ACHN (cell line): ENCODE measurements around the gene AIG1.
"Not testable (repeated sequence)": the region's sequence is repeated elsewhere in the genome, so short reads cannot be mapped to it uniquely, and the experiment has no call there.

ENCODE experiments used
- DNase-seq: peaks from one replicate; pipeline ENCODE4 v3.0.0-alpha.2; 2015
- in situ Hi-C: cut with HindIII; loops from 2 replicates; pipeline ENCODE4 v1.10.0; 2017; ENCODE audit warnings: low sequenced_read_pairs, low pct_ligation_motif_present, low pct_unique_long_range_greater_than_20kb

The AIG1 gene

DNA sequence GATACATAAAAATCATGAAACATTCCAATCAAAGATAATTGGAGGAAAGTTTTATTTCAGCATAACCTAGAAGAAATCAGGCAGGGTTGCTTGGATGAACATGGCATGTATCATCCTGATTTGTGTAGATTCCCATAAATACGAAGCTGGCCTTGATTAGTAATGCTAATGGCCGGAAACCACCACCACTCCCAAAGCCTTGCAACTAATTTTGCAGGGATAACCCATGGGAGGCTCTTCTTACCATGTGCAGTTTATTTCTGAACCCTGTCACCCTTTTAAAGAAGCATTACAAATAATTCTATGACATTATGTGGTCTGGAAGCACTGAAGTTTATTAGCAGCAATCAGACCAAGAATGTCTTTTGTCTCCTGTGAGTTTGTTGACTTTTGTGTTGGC lies 80.8 kb downstream of the AIG1 start:
- DNase-seq: no peak
- in situ Hi-C loops: no loop called here

DNA sequence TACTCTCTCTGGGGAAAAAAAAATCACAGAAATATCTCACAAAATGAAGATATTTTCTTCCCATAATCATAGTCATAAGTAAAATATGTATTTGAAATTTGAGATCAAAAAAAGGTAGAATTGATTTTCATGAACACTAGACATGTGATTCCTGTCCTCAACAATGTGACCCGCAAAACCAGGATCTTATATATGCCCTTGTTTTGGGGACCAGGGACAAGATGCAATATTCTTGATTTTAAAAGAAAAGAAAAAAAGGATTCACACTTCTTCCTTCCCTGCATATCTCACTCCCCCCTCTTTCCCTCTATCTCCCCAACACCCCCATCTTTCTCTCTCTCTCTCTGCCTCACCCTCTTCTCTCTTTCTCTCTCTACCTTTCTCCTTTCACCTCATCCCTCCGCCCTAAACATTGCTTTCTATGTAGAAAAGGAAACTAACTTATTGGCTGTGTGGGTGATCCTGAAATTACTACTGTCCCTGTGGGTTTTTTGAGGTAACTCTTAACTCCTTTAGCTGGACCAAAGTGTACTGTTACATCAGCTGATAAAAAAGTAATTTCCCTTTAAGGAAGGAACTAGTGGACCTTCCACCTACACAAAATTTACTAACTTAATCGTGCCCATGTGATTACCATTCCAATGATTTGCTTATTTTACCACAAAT lies 85.6 kb downstream of the AIG1 start:
- no peak for DNase-seq
- in situ Hi-C loops: no loop called here

DNA sequence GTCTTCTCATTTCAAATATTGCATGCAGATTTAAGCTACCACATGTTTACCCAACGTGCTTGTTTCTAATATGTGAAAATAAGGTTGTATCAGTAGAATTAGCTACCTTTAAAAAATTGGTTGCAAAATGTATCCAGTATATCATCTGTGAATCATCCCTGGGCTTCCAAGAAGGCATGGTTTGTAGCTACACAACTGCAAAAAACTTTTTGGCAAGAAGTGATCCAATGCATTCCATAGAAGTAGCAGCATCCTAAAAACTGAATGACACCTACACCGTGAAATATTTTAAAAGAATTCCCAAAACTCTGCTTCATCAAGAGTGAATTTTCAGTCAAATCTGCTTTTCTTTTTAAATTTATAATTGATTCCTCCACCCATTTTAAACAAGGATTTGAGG lies 89.1 kb downstream of the AIG1 start:
- DNase-seq: no peak
- in situ Hi-C loops: no loop called here

DNA sequence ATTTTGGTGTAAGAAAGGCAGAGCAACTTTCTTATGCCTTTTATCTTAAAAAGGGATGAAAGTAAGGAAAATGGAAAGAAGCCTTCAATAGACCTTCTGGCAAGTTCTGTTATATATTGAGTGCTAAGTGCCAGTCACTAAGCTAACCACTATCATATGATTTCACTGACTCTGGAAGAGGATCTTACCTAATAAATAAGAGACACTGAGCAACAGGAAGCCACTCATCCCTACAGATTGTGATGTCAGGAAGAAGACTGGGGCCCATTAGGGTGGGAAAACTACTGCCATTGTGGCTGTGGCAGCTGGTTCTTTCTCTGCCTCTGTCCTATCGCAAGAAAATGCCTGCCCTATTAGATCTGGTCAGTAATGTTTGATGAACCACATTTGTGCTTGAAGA lies 89.6 kb downstream of the AIG1 start:
- no peak for DNase-seq
- in situ Hi-C loops: no loop called here

DNA sequence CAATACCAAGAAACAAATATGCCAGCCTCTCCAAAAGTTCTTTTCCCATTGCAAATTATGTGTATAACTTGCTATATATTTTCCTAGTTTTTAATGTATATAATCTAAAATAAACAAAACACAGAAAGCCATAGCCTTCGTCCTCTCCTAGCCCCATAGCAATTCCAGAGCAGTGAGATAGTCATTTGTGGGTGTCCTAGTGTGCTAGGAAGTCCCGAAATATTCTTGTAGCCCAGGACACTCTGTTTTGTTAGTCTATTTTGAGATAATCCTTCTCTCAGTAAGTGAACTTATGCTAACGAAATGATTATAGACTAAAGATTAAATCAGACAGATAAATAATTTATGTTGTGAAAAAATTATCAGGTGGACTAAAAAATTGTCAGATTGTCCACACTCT lies 90.7 kb downstream of the AIG1 start:
- in situ Hi-C loops: no loop called here
- DNase-seq: no peak

DNA sequence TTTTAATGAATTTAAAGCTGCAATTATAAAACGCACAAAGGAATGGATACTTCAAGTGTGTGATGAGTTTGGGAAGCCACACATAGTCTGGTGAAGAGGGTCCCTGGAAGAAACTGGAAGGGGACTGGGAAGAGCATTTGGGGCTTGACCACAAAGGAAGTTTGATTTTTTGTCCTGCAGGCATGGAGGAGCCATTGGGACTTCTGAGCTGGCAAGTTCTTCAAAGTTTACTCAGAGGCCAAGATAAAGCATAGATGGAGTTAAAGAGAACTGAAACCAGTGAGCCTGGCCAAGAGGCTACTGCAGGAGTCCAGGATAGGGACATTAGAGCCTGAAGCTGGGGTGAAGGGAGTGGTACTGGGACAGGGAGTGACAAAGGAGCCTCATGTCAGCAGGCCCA lies 95.0 kb downstream of the AIG1 start:
- no peak for DNase-seq
- in situ Hi-C loops: no loop called here

DNA sequence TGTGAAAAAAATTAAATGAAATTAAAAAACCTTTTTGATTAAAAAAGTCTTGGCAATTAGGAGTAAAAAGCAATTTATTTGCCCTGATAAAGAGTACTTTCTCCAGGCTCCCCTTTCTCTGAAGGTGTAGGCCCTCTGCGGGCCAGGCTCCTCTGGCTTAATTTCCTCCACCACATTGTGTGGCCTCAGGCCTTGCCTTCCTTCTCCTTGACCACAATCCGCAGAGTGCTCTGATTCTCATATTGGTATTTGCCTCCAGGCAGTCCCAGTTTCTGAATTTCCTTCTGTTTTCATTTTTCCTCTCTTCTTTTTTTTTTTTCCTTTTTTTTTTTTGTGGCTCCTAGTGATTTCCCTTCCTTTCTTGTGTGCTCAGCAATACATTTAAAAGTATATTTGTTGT lies 96.4 kb downstream of the AIG1 start:
- in situ Hi-C loops: no loop called here

DNA sequence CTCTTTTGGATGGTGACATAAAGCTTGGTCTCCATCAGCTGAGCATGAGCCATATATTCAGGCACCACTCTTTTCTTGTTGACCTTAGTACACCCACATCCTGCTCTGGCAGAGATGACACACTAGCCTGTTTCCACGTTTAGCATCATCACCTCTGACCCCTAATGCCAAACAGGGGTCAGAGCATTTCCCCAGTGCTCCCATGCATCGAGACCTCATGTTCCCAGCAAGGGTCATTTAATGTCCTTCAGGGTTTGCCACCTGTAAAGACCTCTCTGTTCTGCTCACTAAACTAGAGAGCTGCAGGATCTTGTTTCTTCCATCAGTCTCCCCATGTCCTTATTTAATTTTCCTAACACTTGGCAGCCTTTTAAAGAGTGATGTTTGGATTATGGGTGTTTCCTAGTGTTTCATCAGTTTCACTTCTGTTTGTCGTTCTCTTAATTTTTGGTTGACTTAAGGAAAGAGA lies 97.5 kb downstream of the AIG1 start:
- in situ Hi-C loops: no loop called here
- DNase-seq: no peak

More for the DNA sequence above, 96.4 kb downstream of the AIG1 start:
- DNase-seq: no peak

DNA sequence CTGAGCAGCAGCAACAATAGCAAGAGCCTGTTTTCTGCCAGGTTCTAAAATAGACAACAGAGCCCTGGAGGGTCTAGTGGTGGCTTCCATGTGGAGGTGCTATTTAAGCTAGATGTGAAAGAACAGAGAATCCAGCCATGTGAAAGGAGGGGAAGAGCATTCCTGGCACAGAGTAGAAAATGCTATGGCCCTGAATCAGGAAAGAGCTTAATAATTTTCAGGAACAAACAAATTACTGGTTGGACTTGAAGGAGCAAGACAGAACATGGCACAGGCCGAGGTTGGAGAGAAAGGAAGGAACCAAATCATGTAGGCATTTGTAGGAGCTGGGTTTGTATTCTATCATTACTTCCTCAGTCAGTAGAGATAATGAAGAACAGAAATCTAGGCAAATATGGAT lies 98.3 kb downstream of the AIG1 start:
- DNase-seq: no peak
- in situ Hi-C loops: no loop called here

DNA sequence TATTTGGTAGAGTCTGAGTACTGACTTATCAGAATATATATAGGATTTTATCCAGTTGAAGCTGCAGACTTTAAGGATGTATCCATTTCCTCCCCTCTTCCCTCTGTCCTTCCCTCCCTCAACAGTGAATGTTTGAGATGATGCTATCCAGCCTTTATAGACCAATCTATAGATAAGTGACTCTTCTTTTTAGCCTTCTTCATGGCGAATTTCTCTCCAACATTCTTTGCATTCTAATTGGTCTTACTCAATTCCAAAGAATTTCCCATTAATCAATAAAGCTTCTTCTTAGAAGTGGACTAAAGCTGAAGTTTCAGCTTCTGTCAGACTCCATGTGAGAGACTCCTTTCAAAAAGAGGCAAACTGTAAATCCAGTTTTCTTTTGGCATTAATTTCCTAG lies 99.3 kb downstream of the AIG1 start:
- in situ Hi-C loops: no loop called here
- peak; percentile 32 for DNase-seq

DNA sequence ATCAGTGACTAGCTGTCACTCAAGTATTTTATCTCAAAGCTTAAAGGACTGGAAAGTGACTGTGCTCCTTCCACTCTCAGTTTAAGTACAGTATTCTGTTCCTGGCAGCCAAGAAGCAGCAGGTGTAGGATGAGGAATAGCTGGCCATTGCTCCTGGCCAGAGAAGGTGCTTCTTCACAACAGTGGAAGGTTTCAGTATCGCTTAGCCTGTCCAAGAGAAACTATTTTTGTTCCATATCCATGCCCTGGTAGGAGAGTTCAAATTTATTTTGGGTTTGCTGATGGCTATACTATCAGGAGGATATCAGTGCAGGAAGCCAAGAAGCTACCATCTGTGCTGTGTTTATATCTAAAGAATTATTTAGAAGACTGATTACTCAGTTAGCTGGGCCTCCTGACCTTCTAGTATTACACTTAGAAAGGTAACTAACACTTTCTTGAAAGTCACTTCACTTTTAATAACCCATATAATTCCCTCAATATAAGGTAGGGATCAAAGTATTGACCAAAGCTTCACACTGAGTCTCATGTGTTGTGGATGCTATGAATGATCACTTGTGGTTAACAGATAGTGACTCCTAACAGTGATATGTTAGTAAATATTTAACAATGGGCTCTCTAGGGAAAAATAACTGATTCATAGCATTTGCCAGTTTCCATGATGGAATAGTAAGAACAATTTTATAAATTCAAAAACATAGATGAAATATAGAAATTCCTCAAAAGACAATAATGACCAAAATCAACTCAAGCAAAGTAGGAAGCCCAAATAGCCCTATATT lies 99.9 kb downstream of the AIG1 start:
- in situ Hi-C loops: no loop called here
- peak; percentile 61 for DNase-seq

DNA sequence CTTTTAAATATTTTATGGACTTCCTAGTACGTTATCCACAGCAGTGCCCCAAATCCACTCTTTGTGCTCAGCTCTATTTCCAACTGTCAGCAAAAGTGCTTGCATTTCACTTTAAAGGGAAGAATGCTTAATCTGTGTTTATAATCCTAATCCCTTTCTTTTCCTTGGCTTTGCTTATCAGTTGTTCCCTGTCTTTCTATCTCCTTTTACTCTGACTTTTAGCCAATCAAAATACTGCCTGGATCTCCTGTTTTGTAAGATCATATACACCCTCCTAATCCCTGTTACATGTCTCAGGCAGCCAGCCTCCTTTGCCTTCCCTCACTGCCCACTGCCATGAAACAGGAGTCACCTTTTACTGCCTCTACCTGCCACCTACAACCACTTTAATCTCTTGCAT lies 102.9 kb downstream of the AIG1 start:
- in situ Hi-C loops: no loop called here
- DNase-seq: no peak

DNA sequence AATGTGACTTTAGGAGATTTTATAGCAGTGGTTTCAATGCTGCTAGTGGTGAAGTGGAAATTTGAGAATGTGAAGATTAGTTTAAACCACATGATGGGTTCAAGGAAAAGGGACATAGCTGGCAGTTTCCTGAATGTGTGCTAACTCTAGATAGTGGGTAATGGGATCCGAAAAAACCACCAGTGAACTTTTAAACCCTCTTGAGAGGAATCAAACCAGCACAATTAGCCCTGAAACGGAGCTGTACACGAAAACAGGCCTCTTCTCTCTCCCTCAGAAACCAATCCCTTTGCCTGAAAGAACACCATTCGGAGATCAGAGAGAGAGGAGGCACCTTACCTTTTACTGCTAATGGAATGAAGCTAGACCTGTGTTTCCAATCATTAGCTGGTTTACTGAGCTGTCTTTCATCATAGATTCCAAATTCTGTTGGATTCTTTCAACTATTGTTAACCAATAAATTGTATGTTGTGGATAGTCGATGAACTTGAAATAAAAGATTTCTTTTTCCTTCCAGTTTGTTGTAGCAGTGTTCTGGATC lies 103.9 kb downstream of the AIG1 start:
- in situ Hi-C loops: no loop called here
- no peak for DNase-seq

DNA sequence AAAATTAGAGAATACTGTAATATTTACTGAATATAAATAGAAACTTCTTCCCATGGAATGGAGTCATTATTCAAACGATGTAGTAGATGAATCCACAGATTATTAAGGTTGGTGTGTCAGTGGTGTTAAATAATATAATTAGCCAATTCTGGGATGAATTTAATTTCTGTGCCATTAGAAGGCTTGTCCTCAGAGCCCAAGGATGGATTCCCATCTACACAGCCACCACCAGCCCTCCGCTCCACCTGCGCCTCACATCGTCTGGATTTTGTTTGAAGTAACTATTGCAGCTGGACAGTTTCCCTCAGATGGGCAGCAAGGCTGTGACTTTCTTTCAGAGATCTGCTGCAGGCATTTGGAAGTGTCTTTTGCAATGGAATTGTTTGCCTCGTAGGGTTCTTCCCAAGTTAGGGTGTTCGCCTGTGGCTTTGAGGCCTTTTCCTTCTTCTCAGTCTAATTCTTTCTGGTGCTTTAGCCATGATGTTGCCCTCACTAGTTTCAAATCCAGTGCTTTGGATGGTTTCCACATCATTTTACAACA lies 104.7 kb downstream of the AIG1 start:
- in situ Hi-C loops: no loop called here
- no peak for DNase-seq

DNA sequence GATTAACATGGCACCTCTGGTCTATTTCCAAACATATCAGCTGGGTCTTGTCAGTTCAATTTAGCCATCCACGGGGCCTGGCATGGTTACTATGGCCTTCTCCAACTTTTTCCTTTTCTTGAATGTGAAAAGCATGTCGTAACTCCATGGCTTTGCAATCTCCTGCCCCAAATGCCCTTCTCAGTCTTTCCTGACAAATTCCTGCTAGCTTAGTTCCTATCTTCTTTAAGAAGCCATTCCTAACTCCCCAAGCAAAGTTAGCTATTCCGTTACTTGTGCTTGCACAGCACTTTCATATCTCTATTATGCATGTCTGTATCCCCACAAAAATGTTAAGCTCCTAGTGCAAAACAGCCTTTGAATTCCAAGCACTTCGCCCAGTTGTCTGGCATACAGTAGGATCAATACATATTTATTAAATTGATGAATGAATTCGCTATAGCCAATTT lies 105.6 kb downstream of the AIG1 start:
- DNase-seq: no peak

DNA sequence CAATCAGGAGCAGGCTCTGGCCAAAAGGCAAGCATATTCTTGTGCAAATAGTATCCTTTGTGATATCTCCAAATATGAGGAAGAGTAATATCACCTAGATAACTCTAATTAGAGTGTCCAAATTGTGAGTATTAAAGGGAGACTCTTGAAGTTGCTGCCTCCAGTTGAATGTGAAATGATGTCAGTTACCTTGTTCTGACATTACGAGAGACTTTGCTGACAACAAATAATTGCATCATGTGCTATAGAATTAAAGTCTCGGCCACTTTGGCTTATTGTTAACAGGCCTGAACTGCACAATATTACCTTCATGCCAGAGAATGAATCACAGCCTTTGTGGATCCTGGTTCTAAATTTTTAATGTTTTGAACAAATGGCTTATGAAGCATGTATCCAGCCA lies 106.5 kb downstream of the AIG1 start:
- no peak for DNase-seq
- in situ Hi-C loops: no loop called here

More for the DNA sequence above, 105.6 kb downstream of the AIG1 start:
- in situ Hi-C loops: no loop called here

DNA sequence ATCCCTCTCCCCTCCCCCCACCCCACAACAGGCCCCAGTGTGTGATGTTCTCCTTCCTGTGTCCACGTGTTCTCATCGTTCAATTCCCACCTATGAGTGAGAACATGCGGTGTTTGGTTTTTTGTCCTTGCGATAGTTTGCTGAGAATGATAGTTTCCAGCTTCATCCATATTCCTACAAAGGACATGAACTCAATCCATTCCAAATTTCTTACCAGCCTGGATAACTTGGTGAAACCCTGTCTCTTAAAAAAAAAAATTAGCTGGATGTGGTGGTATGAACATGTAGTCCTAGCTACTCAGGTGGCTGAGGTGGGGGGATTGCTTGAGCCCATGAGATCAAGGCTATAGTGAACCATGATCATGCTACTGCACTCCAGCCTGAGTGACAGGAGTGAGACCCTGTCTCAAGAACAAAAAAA lies 107.7 kb downstream of the AIG1 start:
- in situ Hi-C loops, DNase-seq: not testable (repeated sequence)

DNA sequence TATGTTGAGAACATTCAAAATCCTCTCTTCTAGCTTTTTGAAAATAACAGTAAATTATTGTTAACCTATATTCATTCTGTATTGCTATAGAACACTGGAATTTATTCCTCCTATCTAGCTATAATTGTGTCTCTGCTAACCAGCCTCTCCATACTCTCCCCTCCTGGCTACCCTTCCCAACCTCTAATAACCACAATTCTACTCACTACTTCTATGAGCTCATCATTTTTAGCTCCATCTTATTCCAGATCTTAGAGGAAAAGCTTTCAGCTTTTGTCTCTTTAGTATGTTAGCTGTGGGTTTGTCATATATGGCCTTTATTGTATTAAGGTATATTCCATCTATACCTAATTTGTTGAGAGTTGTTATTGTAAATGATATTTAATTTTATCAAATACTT lies 108.8 kb downstream of the AIG1 start:
- in situ Hi-C loops: no loop called here
- DNase-seq: no peak

DNA sequence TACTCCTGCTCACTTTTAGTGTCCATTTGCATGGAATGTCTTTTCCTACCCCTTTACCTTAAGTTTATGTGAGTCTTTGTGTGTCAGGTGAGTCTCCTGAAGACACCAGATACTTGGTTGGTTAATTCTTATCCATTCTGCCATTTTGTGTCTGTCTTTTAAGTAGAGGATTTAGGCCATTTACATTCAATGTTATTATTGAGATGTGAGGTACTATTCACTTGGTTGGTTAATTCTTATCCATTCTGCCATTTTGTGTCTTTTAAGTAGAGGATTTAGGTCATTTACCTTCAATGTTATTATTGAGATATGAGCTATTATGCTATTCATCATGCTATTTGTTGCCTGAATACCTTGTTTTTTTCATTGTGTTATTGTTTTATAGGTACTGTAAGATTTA lies 113.8 kb downstream of the AIG1 start:
- in situ Hi-C loops: no loop called here
- no peak for DNase-seq

DNA sequence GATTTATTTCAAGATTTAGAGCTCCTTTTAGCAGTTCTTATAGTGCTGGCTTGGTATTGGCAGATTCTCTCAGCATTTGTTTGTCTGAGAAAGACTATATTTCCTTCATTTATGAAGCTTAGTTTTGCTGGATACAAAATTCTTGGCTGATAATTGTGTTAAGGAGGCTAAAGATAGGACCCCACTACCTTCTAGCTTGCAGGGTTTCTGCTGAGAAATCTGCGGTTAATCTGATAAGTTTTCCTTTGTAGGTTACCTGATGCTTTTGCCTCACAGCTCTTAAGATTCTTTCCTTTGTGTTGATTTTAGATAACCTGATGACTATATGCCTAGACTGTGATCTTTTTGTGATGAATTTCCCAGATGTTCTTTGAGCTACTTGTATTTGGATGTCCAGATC lies 114.3 kb downstream of the AIG1 start:
- DNase-seq: no peak
- in situ Hi-C loops: no loop called here
